ENCODE data around the gene DCHS2. TPM values are rescaled to one million over a fixed set of nuclear protein-coding genes. Genes with fewer than 3 reads are reported as not detected.

Gene DCHS2
- total RNA-seq, 1 experiment from 2014 or later: 0.02 TPM

DNA sequence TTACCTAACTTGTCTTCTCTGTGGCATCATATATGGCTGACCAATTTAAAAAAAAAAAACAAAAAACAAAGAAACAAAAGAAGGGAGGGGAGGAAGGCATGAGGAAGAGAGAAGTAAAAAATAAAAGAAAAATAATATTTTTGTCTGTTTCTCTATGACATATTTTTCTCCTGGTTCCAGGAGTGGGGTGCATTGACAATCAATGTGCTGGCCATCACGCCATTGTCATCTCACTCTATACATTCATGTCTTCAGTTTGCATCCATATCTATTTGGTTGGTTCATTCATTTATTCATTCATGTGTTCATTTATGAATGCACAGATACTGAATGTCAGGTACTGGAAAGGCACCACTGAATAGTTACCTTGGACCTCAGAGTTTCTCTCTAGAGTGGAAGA, 183.4 kb downstream of the DCHS2 start:
- DNase-seq: no peak
- H3F3A ChIP-seq (ENCODE audit: insufficient read depth, low read depth): no peaks in the 10 kb centered on the region
- no peaks in the 10 kb centered on the region for H3K9me2 ChIP-seq (ENCODE audit: insufficient read depth)
- H3K27ac ChIP-seq: no peak overlapping the region
- H3K79me2 ChIP-seq (ENCODE audit: low read depth): no peaks in the 10 kb centered on the region
- H4K20me1 ChIP-seq (ENCODE audit: insufficient read depth): no peaks in the 10 kb centered on the region
- no peak overlapping the region for H3K4me2 ChIP-seq
- intact Hi-C loops (cut with micrococcal nuclease; ENCODE audit: unreplicated experiment): no loop called here
- POLR2A ChIA-PET (ENCODE audit: unreplicated experiment): no interaction called here
- no peaks in the 10 kb centered on the region for H3K27me3 ChIP-seq (ENCODE audit: insufficient read depth, low read depth)
- no peak overlapping the region for H2AFZ ChIP-seq
- CTCF ChIA-PET: no interaction called here
- no peak overlapping the region for H3K4me3 ChIP-seq
- no peaks in the 10 kb centered on the region for H3K4me1 ChIP-seq (replicated peaks; ENCODE audit: insufficient read depth)
- no peak for TF ChIP-seq EZH2 (IDR thresholded peaks at IDR 0.05; ENCODE audit: low read depth)
- TF ChIP-seq, protein P1, sequence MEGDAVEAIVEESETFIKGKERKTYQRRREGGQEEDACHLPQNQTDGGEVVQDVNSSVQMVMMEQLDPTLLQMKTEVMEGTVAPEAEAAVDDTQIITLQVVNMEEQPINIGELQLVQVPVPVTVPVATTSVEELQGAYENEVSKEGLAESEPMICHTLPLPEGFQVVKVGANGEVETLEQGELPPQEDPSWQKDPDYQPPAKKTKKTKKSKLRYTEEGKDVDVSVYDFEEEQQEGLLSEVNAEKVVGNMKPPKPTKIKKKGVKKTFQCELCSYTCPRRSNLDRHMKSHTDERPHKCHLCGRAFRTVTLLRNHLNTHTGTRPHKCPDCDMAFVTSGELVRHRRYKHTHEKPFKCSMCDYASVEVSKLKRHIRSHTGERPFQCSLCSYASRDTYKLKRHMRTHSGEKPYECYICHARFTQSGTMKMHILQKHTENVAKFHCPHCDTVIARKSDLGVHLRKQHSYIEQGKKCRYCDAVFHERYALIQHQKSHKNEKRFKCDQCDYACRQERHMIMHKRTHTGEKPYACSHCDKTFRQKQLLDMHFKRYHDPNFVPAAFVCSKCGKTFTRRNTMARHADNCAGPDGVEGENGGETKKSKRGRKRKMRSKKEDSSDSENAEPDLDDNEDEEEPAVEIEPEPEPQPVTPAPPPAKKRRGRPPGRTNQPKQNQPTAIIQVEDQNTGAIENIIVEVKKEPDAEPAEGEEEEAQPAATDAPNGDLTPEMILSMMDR (conservative IDR thresholded peaks at IDR 0.05): no peak
- BruUV-seq (replicated peaks): no TSS peak
- no peaks in the 10 kb centered on the region for H3K9me3 ChIP-seq (ENCODE audit: insufficient read depth, low read depth)
- no peaks in the 10 kb centered on the region for H3K36me3 ChIP-seq (ENCODE audit: low read depth)

DNA sequence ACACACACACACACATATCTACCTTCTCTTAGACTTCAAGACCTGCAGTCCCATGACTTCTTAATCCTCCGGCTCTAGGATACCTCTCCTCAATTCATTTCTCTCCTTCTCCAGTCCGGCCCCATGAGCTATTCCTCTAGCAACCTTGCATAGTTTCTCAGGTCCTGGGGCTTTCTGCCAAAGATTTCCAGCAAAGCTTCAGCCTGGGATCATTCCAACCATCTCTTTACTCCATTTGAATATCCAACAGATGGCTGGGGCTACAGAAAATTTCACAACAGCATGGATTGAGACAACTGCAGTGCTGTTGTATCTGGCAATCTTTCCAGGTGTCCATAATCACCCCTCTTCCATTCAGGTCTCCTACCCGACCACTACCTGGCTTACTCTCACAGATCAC, 184.1 kb downstream of the DCHS2 start:
- Histone ChIP-seq H2AFZ (no peak overlapping the region), H3F3A (ENCODE audit: insufficient read depth, low read depth) (no peaks in the 10 kb centered on the region), H3K4me2 (no peak overlapping the region), H3K9me2 (ENCODE audit: insufficient read depth) (no peaks in the 10 kb centered on the region), H3K4me1 (replicated peaks; ENCODE audit: insufficient read depth) (no peaks in the 10 kb centered on the region), H3K36me3 (ENCODE audit: low read depth) (no peaks in the 10 kb centered on the region), H3K4me3 (no peak overlapping the region), H4K20me1 (ENCODE audit: insufficient read depth) (no peaks in the 10 kb centered on the region), H3K9me3 (ENCODE audit: insufficient read depth, low read depth) (no peaks in the 10 kb centered on the region), H3K79me2 (ENCODE audit: low read depth) (no peaks in the 10 kb centered on the region), H3K27ac (no peak overlapping the region), H3K27me3 (ENCODE audit: insufficient read depth, low read depth) (no peaks in the 10 kb centered on the region)
- BruUV-seq (replicated peaks): no TSS peak
- no peak for DNase-seq
- intact Hi-C loops (cut with micrococcal nuclease; ENCODE audit: unreplicated experiment): no loop called here
- TF ChIP-seq EZH2 (IDR thresholded peaks at IDR 0.05; ENCODE audit: low read depth): no peak
- CTCF ChIA-PET: no interaction called here
- POLR2A ChIA-PET (ENCODE audit: unreplicated experiment): no interaction called here

- Histone ChIP-seq H3K36me3 (ENCODE audit: low read depth) (no peaks in the 10 kb centered on the region), H3K9me3 (ENCODE audit: insufficient read depth, low read depth) (no peaks in the 10 kb centered on the region), H3K4me2 (no peak overlapping the region), H2AFZ (no peak overlapping the region), H3K4me3 (no peak overlapping the region), H3K9me2 (ENCODE audit: insufficient read depth) (no peaks in the 10 kb centered on the region), H3F3A (ENCODE audit: insufficient read depth, low read depth) (no peaks in the 10 kb centered on the region), H3K27me3 (ENCODE audit: insufficient read depth, low read depth) (no peaks in the 10 kb centered on the region), H3K4me1 (replicated peaks; ENCODE audit: insufficient read depth) (no peaks in the 10 kb centered on the region), H3K27ac (no peak overlapping the region), H4K20me1 (ENCODE audit: insufficient read depth) (no peaks in the 10 kb centered on the region), H3K79me2 (ENCODE audit: low read depth) (no peaks in the 10 kb centered on the region)
- POLR2A ChIA-PET (ENCODE audit: unreplicated experiment): no interaction called here
- no TSS peak for BruUV-seq (replicated peaks)
- CTCF ChIA-PET: no interaction called here
- DNase-seq: no peak
- TF ChIP-seq, protein P1 (conservative IDR thresholded peaks at IDR 0.05): no peak
- TF ChIP-seq EZH2 (IDR thresholded peaks at IDR 0.05; ENCODE audit: low read depth): no peak
- intact Hi-C loops (cut with micrococcal nuclease; ENCODE audit: unreplicated experiment): no loop called here
These were observed 186.0 kb downstream of the DCHS2 start for GRCh38 chr4:154305616-154306015.

DNA sequence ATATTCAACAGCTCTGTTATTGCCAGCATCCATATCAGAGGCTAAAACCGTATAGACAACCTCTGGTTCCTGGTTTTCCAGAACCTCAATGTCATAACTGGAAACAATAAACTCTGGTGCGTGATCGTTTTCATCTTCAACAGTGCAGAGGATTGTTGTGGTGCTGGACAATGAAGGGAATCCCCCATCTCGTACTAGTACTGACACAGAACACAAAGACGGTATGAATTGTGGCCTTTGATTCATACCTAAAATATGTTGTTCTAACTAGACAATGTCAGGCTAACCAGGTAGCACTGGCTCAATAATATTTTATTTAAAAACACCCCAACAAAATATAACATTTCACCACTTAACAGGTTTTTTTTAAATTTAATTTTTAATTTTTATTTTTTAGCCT, 186.9 kb downstream of the DCHS2 start:
- Histone ChIP-seq H3K4me3 (no peak overlapping the region), H3F3A (ENCODE audit: insufficient read depth, low read depth) (no peaks in the 10 kb centered on the region), H3K4me1 (replicated peaks; ENCODE audit: insufficient read depth) (no peaks in the 10 kb centered on the region), H3K27ac (no peak overlapping the region), H3K9me3 (ENCODE audit: insufficient read depth, low read depth) (no peaks in the 10 kb centered on the region), H3K4me2 (no peak overlapping the region), H3K79me2 (ENCODE audit: low read depth) (no peaks in the 10 kb centered on the region), H2AFZ (no peak overlapping the region), H3K36me3 (ENCODE audit: low read depth) (no peaks in the 10 kb centered on the region), H3K27me3 (ENCODE audit: insufficient read depth, low read depth) (no peaks in the 10 kb centered on the region), H4K20me1 (ENCODE audit: insufficient read depth) (no peaks in the 10 kb centered on the region), H3K9me2 (ENCODE audit: insufficient read depth) (no peaks in the 10 kb centered on the region)
- CTCF ChIA-PET: no interaction called here
- DNase-seq: no peak
- POLR2A ChIA-PET (ENCODE audit: unreplicated experiment): no interaction called here
- TF ChIP-seq, protein P1 (conservative IDR thresholded peaks at IDR 0.05): no peak
- TF ChIP-seq EZH2 (IDR thresholded peaks at IDR 0.05; ENCODE audit: low read depth): no peak
- intact Hi-C loops (cut with micrococcal nuclease; ENCODE audit: unreplicated experiment): no loop called here
- BruUV-seq (replicated peaks): no TSS peak
